ENCODE results near the gene MRPL32.

The MRPL32 gene

DNA sequence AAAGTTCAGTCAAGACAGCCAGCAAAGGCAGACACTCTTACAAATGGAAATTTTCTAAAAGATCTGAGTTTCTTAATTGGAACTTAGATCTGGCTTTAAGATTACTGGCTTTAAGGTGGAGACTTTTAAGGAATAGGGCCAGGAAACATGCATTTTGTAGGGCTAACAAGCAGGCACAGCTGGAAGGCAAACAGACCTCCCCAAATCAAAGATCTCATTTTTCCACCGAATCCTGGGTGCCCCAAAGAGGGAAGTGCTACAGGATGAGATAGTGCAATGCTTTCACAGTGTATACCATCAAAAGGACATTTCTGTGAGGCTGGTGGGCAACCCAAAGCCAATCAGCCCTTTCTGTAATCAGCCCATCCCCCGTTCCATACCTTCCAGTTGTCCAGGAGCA, 27.4 kb downstream of the MRPL32 start:
- Histone ChIP-seq H3K27ac (no peak overlapping the region), H3K4me3 (no peak overlapping the region)

DNA sequence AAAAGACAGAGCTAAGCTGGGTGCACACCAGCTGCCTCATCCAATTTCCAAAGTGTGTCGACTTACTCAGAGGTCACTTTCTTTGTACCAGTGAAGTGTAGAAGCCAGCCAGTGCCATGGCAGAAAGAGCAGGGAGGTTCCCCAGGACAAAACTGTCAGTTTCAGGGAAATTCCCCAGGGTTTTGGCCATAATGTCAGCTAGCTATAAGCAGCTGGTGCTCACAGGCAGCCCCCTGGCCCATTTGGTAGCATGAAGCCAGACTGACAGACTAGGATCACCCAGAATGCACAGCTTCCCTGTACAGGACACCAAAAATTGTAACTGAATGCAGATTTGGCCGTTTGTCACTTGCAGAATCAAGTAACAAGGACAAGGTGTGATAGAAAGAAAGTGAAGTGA, 28.6 kb downstream of the MRPL32 start:
- Histone ChIP-seq H3K27ac (no peak overlapping the region), H3K4me3 (no peak overlapping the region)

DNA sequence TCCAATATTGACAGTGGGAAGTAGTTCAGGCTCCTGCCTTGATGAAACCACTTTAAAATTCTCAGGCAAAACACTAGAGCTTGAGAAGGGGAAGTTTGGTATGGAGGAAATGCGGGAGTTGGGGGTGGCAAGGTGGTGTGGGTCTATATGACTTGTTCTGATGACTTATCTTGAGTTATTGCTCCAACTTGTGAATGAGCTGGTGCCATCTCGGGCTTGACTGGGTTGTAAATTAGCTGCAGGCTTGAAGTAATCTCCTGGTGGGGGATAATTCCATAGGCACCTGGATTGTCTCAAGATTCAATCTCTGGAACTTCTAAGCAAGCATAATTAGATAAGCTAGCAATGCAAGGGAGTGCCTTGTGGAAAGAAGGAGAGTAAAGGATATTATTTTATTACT, 29.0 kb downstream of the MRPL32 start:
- no peak overlapping the region for H3K27ac ChIP-seq
- no peak overlapping the region for H3K4me3 ChIP-seq

DNA sequence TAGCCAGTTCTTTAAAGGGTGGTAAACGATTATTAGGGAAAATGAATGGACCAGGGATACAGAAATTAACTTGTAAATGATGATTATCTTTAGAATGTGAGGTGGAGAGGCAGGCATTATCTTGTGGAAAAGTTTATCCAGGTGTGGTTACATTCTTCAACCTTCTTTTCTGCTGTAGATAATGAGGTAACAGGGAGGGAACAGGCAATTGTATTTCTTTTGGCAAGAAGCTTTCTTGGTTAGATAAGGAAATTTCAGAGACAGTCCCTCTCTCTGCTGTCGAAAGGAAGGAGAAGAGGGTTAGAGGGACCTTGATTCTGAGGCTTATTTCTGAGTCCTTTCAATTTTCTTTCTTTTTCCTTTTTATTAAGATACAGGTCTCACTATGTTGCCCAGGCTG, 32.1 kb downstream of the MRPL32 start:
- no peak overlapping the region for H3K4me3 ChIP-seq
- no peak overlapping the region for H3K27ac ChIP-seq

GRCh38 chr7:42964849-42965805, 33.0 kb downstream of the MRPL32 start:
- Histone ChIP-seq H3K4me3 (no peak overlapping the region), H3K27ac (no peak overlapping the region)

DNA sequence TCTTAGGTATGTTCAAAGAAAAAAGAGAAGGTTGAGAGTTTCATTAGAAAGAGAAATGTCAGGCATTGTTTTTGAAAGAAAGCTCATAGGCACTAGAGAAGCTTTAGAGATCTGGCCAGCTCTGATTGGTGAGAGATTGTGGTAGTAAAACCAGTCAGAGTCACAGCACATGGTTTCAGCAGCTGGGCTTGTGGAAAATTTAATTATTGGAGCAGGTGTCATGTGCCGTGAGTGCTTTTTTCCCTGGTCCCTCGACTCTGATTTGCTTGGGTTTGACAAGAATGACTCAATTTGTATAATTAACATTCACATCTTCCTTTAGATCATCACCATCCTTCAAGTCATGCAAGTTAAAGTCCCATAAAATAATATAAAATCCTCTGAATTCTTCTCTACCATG, 35.2 kb downstream of the MRPL32 start:
- Histone ChIP-seq H3K27ac (no peak overlapping the region), H3K4me3 (no peak overlapping the region)

DNA sequence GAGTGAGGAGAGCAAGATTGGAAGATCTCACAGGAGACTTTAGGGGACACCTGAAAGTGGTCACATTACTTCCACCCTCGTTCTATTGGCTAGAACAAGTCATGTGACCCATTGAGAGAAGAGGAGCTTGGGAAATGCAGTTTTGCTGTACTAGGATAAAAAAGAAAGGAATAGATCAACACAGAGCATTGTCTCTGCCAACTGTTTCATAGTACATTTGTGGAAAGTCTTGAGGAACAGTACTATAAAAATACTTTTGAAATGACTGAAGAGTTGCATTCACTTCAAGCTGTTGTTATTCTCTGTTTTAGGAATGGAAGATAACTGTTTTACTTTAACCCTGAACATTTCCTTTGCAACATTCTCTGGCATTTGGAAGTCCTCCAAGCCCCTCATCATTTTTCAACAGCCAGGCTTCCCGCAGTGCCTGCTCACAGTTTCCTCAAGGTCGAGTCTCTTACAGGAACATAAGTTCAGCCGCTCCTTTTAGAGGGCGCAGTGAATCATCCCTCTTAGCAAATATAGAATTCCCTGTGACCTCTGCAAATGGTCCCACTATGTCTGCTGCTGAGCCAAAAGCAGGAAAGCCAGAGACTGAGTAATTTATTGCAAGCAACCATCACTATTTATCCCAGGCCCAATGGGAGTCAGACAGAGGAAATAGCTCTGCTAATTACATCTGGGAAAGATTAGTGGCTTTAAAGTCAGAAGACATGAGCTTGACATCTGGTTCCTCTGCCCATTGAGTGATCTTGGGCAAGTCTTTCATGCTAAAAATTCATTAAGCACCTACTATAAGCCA, 40.7 kb downstream of the MRPL32 start:
- Histone ChIP-seq H3K27ac (peak overlapping the region in 6 of 21 experiments; percentile 0 to 56 (median 24)), H3K4me3 (no peak overlapping the region)

- no peak overlapping the region for H3K27ac ChIP-seq
- H3K4me3 ChIP-seq: no peak overlapping the region
Measured at GRCh38 chr7:42976371-42976770, 44.2 kb downstream of the MRPL32 start.

- H3K27ac ChIP-seq: no peak overlapping the region
- H3K4me3 ChIP-seq: no peak overlapping the region
Measured at GRCh38 chr7:42978496-42978895, 46.3 kb downstream of the MRPL32 start.

DNA sequence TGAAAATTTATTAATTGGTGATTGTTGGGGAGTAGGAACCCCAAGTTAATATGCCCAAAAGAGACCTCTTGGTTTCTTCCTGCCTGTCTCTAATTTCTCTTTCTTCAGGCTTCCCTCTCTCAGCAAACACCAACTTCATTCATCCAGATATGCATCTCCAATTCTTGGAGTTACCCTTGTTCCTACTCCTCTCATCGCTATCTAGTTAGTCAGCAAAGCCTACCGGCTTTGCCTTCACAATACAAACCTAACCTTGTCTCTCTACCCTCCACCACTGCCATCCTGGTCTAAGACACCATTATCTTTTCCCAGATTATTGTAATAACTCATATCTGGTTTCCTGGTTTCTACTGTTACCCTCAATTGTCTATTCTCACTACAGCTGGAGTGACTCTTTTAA, 47.9 kb downstream of the MRPL32 start:
- Histone ChIP-seq H3K27ac (no peak overlapping the region), H3K4me3 (no peak overlapping the region)

- Histone ChIP-seq H3K4me3 (no peak overlapping the region), H3K27ac (no peak overlapping the region)
Measured at GRCh38 chr7:42980514-42980913, 48.3 kb downstream of the MRPL32 start.

- H3K4me3 ChIP-seq: no peak overlapping the region
- H3K27ac ChIP-seq: no peak overlapping the region
Measured at GRCh38 chr7:42981601-42982000, 49.4 kb downstream of the MRPL32 start.

DNA sequence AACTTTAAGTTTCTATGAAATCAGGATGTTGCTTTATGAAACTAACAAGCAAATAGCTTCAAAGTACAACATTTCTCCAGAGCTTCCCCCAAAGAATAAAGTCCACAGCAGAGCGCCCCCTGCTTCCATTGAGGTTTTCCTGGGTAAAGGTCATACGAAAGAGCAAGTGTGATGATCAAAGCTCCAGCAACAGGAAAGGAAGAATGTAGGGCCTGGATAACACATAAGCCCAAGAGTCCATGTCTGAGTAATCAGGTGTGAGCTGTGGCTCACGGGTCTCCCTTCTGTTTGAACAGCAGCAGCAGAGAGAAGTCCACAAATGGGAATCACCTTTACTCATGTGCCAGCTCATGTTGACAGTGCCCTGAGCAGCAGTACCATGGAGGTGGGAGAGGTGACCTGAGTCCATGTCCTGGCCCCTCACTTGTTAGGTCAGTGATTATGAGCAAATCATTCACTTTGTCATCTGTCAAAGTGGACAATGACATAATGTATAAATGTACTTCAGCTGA, 50.5 kb downstream of the MRPL32 start:
- H3K27ac ChIP-seq: no peak overlapping the region
- H3K4me3 ChIP-seq: no peak overlapping the region

GRCh38 chr7:42984137-42984536, 52.0 kb downstream of the MRPL32 start:
- H3K27ac ChIP-seq: no peak overlapping the region
- H3K4me3 ChIP-seq: no peak overlapping the region

DNA sequence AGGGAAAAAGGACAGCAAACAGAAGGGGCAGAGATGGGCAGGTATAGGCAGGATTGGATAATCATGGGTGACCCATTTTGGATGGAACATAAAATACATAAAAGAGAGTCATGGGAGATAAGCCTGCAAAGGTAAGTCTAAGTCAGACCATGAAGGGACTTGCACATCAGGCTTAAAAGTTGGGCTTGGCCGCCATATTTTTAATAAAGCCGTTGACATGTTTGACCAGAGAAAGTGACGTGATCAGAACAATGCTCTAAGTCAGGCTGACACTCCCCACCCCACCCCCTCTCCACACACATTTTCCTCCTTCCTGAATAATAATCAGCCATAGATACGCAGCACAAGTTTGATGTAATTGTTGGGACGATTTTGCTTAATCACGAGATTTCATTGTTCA, 54.0 kb downstream of the MRPL32 start:
- H3K27ac ChIP-seq: no peak overlapping the region

GRCh38 chr7:42986781-42987248, 54.6 kb downstream of the MRPL32 start:
- H3K4me3 ChIP-seq: no peak overlapping the region
- no peak overlapping the region for H3K27ac ChIP-seq

More for the DNA sequence above, 54.0 kb downstream of the MRPL32 start:
- no peak overlapping the region for H3K4me3 ChIP-seq

All from skin epidermis (tissue), 12 donors.